HL-60/S4 (cell line): ENCODE results near the gene AGBL4.

Experiments used
- in situ Hi-C: fragments of 300-500 bp; cut with MboI; formaldehyde crosslinking; loops from 2 replicates; pipeline ENCODE4 v1.14.3; 2022; ENCODE audit warnings: low sequenced_read_pairs

Gene AGBL4

GRCh38 chr1:48785869-48786268 lies 1237.9 kb downstream of the AGBL4 start:
- in situ Hi-C loops: no loop called here

DNA sequence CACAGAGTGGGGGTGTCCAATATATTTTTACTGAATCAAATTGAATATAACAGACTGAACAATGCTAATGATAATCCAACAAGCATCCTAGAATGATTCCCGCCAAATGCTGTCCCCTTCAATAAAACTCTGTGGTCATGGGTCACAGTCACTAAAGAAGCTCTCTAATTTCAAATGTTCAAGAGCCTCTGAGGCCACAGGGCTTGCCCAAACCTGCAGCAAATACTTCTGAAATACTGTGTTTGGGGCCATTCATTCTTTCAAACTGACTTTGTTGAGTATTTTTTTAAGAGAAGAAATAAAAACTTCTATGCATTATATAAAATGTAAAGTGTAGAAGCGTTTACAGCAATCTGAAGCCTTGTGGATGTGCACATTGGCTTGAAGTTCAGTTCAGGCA lies 1239.5 kb downstream of the AGBL4 start:
- in situ Hi-C loops: no loop called here

- in situ Hi-C loops: no loop called here
Observed at GRCh38 chr1:48777219-48777895, 1246.4 kb downstream of the AGBL4 start.

DNA sequence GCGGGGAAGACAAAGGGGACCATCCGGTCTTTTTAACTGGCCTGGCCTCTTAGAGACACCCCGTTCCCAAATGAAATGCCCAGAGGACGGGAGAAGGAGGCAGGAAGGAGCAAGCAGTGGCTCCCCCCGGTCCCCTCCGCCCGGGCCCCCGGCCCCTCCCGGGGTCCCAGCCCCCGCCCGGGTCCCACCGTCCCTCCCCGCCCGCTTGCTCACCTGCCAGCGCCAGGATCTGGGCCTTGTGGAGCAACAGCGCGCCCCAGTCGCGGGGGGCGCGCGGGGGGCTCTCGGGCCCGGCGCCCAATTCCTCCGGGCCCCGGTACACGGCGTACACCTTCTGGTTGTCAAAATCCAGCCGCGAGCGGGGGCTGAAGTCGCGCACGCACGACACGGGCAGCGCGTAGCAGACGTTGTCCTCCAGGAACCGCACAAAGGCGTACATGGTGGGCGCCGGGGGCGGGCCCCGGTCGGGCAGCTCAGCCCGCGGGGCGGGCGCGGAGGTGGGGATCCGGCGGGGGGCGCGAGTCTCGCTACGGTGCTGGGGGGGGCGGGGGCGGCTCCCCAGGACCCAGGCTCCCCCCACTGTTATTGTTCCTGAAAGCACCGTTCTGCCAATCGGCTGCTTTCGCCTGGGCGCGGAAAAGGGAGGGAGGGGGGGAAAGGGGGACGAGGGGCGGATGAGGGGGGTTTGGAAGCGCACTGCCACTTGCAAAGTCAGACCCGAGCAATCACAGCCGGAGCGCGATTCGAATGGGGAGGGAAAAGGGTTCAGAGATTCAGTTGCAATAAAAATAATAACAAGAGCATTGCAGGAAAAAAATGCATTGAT lies 1247.1 kb downstream of the AGBL4 start, which contains the start of gene BEND5:
BEND5 (minus strand) TSS at position 499 of the 826 bp plus-strand sequence; CDS start at position 439, 60 bp downstream.
- in situ Hi-C loops: no loop called here

DNA sequence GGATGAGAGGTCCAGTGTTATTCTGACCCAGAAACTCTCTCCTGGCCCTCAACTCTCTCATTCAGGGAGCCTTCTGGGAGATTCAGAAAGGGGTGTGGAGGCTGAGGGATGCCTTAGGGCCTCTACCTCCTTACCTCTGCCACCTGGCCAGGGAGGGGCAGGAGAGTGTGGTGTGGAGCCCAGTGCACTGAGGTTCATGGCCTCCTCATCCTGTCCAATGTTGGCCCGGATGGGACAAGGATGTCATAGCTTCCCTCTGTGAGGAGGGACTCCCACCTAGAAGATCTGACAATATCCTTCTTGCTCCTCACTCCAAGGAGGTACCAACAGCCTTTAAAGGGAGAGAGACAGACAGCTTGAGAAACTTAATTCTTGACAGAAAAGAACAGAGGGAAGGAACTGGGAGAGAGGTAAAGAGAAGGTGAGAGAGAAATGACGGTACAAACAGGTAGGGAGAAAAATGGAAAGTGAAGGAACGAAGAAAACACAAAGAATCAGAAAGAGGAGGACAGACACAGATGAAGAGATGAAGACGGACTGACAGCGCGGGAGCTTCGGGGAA lies 1247.8 kb downstream of the AGBL4 start:
- in situ Hi-C loops: no loop called here

GRCh38 chr1:48773133-48773532 lies 1250.6 kb downstream of the AGBL4 start:
- in situ Hi-C loops: no loop called here

- in situ Hi-C loops: no loop called here
Observed at GRCh38 chr1:48772211-48772610, 1251.5 kb downstream of the AGBL4 start.

DNA sequence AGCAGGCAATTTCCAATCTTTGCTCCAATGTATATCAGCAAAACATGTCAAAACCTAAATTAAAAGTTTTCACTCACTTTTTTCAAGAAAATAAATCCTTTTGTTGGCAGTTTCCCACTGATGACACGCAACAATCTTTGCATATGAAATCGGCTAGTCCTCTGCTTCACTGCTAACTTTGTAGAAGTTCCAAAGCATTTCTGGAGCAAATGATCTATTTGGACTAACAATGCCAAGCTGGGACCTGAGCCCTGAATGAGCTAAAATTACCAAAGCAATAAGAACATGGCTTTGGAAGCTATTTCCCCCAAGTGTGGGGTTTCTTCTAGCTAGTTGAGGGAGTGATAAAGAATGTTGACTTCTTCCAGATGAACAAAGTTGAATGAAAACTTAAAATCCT lies 1252.2 kb downstream of the AGBL4 start:
- in situ Hi-C loops: no loop called here

DNA sequence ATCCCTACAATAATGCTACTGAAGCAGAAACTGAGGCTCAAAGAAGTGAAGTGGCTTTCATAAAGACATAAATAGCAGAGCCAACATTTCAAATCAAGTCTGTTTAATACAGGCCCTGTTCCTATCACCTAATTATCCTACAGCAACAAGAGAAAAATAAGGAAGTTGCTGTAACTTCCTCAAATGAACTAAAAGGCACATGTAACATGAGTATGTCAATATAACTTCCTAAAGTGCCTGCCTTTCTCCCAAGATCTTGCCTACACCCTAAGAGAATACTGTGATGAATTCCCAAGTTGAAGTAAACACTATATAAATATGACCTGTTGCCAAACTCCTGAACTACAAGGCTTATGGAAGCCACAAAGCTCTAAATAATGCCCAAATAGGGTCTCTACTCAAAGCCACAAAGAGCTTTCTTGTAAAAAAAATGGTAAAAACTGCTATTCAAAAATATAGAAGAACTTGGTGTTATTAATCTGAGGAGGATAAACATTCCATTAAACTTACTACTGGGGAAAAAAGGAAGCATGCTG lies 1255.7 kb downstream of the AGBL4 start:
- in situ Hi-C loops: no loop called here

DNA sequence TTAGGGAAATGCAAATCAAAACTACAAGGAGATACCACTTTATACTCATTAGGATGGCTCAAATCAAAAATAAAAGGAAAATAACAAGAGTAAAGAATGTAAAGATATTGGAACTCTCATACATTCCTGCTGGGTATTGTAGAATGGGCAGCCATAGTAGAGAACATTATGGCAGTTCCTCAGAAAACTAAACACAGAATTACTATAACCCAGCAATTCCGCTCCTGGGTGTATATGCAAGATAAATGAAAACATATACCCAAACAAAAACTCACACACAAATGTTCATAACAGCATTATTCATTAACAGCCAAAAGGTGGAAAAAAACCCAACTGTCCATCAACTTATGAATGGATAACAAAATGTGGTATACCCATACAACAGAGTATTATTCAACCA lies 1258.4 kb downstream of the AGBL4 start:
- in situ Hi-C loops: no loop called here

DNA sequence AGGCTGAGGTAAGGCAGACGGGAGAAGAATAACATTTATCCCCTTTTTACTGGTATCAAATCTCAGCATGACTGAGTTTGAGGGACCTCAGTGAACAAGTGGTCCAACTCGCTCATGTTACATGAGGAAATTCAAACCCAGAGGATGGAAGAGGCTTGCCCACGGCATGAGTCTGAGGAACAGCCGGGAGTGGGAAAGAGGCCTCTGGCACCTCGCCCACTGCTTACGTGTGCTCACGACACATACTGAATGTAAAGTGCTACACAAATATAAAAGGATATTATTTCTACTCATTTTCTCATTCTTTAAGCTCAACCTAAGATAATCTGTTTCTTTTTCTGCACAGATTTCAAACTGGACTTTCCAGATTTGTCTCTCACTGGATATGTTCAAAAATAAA lies 1261.8 kb downstream of the AGBL4 start:
- in situ Hi-C loops: no loop called here

DNA sequence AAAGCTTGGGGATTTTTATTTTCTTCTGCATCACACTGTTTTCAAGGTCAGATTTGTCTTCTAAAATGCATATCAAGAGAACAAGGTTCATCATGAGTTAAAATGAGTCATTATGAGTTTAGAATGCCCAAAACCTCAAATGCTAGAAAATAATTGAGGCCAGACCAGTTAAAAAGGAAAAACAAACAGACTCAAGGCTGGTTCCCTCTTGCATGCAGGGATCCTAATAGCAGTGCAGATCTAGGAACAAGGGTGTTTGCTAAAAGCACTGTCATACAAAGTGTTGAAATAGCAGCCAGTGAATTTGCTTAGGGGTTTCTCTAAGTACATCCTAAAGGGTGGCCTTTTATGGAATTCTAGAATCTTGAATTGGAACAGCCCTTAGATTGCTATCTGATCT lies 1262.3 kb downstream of the AGBL4 start:
- in situ Hi-C loops: no loop called here

DNA sequence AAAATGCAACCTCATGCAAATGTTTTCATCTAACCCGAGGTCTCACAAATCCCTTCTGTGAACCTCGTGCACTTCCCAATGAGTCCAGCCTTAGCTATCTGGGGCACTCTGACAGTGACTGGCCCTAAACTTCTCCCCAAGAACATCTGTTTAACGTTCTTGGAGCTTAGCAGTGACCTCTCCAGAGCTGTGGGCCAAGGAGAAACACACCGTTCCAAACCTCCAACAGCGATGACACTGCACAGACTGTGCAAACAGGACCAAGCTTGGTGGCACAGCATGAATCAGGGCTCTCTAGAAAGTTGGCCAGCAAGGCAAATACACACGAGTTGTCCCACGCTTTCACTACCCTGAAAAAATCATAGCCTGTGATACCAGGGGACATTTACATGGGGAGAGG lies 1262.9 kb downstream of the AGBL4 start:
- in situ Hi-C loops: no loop called here

DNA sequence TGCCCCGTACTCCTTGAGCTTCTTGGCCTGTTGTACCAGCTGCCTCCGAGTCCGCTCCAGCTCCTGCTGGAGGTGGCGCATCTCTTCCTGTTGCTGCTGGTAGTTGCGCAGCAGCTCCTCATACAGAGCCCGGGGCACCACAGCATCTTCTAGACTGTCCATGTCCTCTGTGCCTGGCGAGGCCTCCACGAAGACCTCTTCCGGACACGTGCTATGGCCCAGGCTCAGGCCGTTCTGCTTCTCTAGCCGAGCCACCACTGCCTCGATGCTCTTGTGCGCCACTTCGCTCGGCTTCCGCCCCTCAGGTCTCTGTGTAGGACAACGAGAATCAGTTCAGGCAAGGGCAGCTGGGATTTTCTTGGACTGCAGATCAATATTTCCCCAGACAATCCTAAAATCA lies 1264.8 kb downstream of the AGBL4 start:
- in situ Hi-C loops: no loop called here

GRCh38 chr1:48757363-48757762 lies 1266.4 kb downstream of the AGBL4 start:
- in situ Hi-C loops: no loop called here

DNA sequence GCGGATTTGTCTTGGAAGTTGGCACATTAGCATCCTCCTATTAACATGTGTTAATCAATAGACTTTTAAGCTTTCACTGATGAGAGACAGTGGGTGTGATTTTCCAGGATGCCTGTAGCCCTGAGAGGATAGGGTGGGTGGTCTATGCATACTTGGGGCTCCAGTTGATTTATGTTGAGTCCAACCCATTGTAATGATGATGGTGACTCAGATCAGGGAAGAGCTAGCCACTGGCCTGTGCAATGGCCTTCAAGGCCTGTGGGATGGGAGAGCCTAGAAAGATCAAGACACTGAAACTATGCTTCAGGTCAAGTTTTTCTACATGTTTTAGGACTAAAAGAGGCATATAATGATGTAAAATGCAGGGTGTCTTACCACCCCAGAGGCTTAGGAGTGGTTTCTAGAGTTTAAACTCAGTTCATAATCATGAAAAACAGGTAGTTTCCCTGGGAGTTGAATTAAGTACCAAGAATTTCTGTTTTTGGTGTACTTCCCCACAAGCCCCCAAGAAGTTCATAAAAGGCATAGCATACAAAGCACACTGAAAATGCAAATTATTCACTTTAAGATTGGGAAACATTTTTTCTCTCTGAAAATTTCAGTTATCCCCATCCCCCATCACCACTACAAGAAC lies 1267.0 kb downstream of the AGBL4 start:
- in situ Hi-C loops: no loop called here

DNA sequence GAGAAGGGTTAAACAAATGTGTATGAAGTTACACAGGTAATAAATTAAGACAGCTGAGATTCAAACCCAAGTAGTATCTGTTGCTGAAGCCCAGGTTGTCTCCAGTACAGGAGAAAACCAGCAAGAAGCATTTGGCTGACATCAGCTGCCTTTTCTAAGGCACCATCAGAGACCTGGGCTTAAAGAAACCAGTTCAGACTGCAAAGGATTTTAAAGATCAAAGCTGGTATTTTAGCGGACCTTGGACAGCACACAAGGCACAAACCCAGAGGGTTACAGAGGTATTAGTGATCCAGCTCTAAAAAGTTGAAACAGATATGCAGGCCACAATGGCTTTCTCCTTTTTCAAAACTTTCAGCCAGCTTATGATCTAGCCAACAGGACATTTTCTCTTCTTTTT lies 1270.5 kb downstream of the AGBL4 start:
- in situ Hi-C loops: no loop called here

DNA sequence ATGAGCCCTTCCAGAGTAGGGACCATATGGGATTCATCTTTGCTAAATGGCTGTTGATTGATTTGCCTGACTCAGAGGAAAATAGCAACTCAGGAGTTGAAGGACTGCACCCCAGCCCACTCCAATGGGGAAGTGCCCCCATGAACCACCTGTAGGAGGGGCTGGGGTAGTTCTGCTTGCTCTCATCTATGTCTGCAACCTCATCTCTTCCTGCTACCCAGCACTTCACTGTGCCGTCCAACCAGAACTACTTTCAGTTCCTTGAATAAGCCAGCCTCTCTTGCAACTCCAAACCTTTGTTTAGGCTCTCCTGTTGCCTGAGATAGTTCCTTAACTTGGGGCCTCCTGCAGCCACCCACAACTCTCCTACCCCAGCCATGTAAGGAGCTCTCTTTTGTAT lies 1273.6 kb downstream of the AGBL4 start:
- in situ Hi-C loops: no loop called here

DNA sequence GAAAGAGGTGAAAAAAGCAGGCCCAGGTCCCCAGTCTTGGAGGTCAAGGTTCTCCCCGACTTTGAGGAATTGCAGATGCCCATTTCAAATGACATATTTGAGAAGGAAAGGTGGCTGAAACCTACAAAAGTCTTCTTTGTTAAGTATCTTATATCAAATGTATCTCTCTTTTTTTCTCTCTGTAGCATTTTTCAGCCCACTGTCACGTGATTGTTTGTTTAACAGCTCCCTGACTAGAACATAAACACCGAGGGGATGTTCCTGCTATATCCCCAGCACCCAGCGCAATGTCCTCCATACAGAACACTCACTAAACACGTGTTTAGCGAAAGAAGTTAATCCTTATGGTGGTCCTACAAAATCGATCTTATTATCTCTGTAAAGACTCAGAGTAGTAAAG lies 1274.7 kb downstream of the AGBL4 start:
- in situ Hi-C loops: no loop called here

DNA sequence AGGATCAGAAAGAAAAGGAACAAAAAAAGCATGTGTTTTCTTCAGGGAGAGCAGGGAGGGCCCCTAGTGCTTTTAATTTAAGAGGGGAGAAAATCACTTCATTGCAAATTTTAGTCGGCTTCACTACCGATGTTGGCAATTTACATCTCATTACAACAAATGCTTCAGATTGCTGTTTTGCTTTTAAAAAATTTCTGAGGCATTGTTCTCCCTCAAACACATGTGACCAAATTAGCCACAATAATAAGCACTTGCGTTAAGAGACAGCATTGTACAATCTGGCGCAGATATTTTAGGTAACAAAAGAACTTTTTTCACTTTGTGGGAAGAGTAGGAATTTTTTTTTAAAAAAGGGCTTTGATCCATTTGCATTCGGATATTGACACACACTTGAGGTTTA lies 1276.8 kb downstream of the AGBL4 start:
- in situ Hi-C loops: no loop called here

DNA sequence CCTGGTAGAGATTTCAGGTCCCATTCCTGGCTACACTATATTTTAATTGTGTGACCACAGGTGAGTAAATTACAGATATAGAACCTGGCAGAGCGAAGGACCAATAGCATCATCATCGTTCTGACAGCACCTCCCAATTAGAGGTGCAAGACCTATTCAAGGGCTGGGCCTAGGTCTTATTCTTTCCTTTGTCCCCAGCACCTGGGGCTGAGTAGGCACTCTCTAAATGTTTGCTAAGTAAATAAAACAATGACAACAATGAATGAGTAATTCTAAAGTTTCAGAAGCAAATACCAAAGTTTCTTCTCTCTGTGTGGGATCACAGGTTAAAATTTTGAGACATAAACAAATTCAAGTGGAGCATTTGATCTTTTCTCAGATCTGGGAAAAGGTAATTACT lies 1279.7 kb downstream of the AGBL4 start:
- in situ Hi-C loops: no loop called here
